Esophagus muscularis mucosa (tissue), 4 donors: ENCODE measurements around the gene LHX6. TPM values are rescaled to one million over a fixed set of nuclear protein-coding genes. Genes with fewer than 3 reads are reported as not detected.

ENCODE experiments used
- DNase-seq: peaks from one replicate; pipeline ENCODE4 v3.0.0-alpha.2; 2017; ENCODE audit errors: extremely low spot score
- H3K27ac ChIP-seq, 4 donors: fragments of 200-600 bp; sonication (generic); replicated peaks in 1 of 4; 1 replicate in 3 of 4; 2 replicates in 1 of 4; pipeline ENCODE4 v1.5.1; 2016 to 2019; ENCODE audit warnings: mild to moderate bottlenecking in 1 of 4
- H3K27me3 ChIP-seq, 4 donors: fragments of 200-600 bp; sonication (generic); one replicate each; pipeline versions ENCODE4 v1.5.1 to v1.6.0; 2016 to 2019
- H3K36me3 ChIP-seq, 4 donors: fragments of 200-600 bp; sonication (generic); one replicate each; pipeline ENCODE4 v1.5.1; 2016 to 2019
- H3K4me1 ChIP-seq, 4 donors: fragments of 200-600 bp; sonication (generic); one replicate each; pipeline ENCODE4 v1.5.1; 2016 to 2019
- H3K4me3 ChIP-seq, 4 donors: fragments of 200-600 bp; sonication (generic); 1 replicate in 2 of 4; 2 replicates in 2 of 4; pipeline ENCODE4 v1.5.1; 2016 to 2019; ENCODE audit warnings: mild to moderate bottlenecking in 4 of 4, moderate library complexity in 1 of 4
- H3K9me3 ChIP-seq, 4 donors: fragments of 200-600 bp; sonication (generic); 1 replicate in 3 of 4; 2 replicates in 1 of 4; pipeline ENCODE4 v1.5.1; 2016 to 2019
- EP300 ChIP-seq: sonication (generic); formaldehyde crosslinking; IDR thresholded peaks from one replicate; pipeline ENCODE4 v1.6.1; 2017; ENCODE audit warnings: antibody characterized with exemption
- POLR2A ChIP-seq: fragments of 450-650 bp; IDR thresholded peaks from one replicate; pipeline ENCODE4 v1.6.1; 2017; ENCODE audit warnings: antibody characterized with exemption, moderate library complexity, mild to moderate bottlenecking, low read depth
- POLR2AphosphoS5 ChIP-seq, 2 donors: sonication (generic); formaldehyde crosslinking; IDR thresholded peaks; one replicate each; pipeline ENCODE4 v1.6.1; 2017; ENCODE audit warnings: antibody characterized with exemption in 2 of 2
- WGBS: methylation state at CpG from one replicate; pipeline ENCODE4 v1.1.5; 2018; 5-methylcytosine and 5-hydroxymethylcytosine counted together
- intact Hi-C: fragments of 100-400 bp; cut with DNase I; formaldehyde crosslinking; loops from one replicate; pipeline ENCODE4 v1.15.1; 2023
- total RNA-seq, 4 donors: library from RNA; depleted of rRNA; stranded (reverse); fragments of >200 nt; gene quantifications; one replicate each; pipeline versions ENCODE4 v1.1.0 to v1.2.1, GENCODE V29; 2016
- TF ChIP-seq, protein P1 (sequence below), 3 experiments: fragments of 200-600 bp in 2 of 3; fragments of 450-650 bp in 1 of 3; sonication (generic) in 2 of 3; IDR thresholded peaks; one replicate each; pipeline ENCODE4 v1.5.1; 2017 to 2019; ENCODE audit warnings: antibody characterized with exemption in 3 of 3, mild to moderate bottlenecking in 2 of 3, moderate library complexity in 1 of 3

Gene LHX6
- total RNA-seq, 4 donors from 2014 or later = 2.1 to 16.8 (median 7.1) TPM

- TF ChIP-seq POLR2A = no peak
- TF ChIP-seq, protein P1, sequence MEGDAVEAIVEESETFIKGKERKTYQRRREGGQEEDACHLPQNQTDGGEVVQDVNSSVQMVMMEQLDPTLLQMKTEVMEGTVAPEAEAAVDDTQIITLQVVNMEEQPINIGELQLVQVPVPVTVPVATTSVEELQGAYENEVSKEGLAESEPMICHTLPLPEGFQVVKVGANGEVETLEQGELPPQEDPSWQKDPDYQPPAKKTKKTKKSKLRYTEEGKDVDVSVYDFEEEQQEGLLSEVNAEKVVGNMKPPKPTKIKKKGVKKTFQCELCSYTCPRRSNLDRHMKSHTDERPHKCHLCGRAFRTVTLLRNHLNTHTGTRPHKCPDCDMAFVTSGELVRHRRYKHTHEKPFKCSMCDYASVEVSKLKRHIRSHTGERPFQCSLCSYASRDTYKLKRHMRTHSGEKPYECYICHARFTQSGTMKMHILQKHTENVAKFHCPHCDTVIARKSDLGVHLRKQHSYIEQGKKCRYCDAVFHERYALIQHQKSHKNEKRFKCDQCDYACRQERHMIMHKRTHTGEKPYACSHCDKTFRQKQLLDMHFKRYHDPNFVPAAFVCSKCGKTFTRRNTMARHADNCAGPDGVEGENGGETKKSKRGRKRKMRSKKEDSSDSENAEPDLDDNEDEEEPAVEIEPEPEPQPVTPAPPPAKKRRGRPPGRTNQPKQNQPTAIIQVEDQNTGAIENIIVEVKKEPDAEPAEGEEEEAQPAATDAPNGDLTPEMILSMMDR (IDR thresholded peaks at IDR 0.05) = no peak
- no peak for TF ChIP-seq EP300
- TF ChIP-seq POLR2AphosphoS5 (IDR thresholded peaks at IDR 0.05) = no peak
- no peaks in the 10 kb centered on the region for H3K36me3 ChIP-seq
- no peak for DNase-seq
- no peak overlapping the region for H3K27ac ChIP-seq
- WGBS = 54% methylated on average over 11 of the region's 11 CpGs
- intact Hi-C loops = no loop called here
- peak overlapping the region; percentile 13 to 37 (median 32) for H3K4me3 ChIP-seq
- peaks cover 35 to 52% (median 46%) of the 10 kb centered on the region in 4 donors for H3K4me1 ChIP-seq
- H3K27me3 ChIP-seq = peaks cover 1 to 100% (median 82%) of the 10 kb centered on the region in 4 donors
- no peaks in the 10 kb centered on the region for H3K9me3 ChIP-seq
Measured at GRCh38 chr9:122218071-122218934, 10.5 kb downstream of the LHX6 start.

DNA sequence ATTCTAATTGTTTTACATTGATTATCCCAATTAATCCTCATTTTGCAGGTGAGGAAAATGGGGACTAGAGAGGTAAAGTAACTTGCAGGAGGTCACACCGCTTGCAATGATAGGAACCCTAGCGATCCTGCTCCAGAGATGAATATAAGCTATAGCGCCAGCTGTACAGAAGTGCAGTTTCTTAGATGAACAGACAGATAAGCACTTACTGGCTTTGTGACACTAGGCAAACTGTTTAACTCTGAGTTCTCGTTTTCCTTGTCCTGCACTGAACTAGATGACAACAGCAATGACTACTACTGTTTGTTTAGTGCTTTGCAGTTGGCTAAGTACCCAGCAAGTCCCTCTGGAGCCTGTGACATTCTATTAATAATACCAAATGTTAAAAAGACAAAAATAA lies 11.1 kb downstream of the LHX6 start:
- TF ChIP-seq POLR2AphosphoS5 (IDR thresholded peaks at IDR 0.05) (no peak), EP300 (no peak), POLR2A (no peak)
- TF ChIP-seq, protein P1 (IDR thresholded peaks at IDR 0.05) = no peak
- no peaks in the 10 kb centered on the region for H3K9me3 ChIP-seq
- no peak overlapping the region for H3K27ac ChIP-seq
- intact Hi-C loops = no loop called here
- 78% methylated on average over 4 of the region's 4 CpGs for WGBS
- no peaks in the 10 kb centered on the region for H3K36me3 ChIP-seq
- peaks cover 36 to 52% (median 48%) of the 10 kb centered on the region in 4 donors for H3K4me1 ChIP-seq
- no peak for DNase-seq
- H3K4me3 ChIP-seq = no peak overlapping the region
- H3K27me3 ChIP-seq = peaks cover 4 to 100% (median 86%) of the 10 kb centered on the region in 4 donors

- H3K4me3 ChIP-seq = no peak overlapping the region
- no peaks in the 10 kb centered on the region for H3K36me3 ChIP-seq
- no peak for TF ChIP-seq POLR2A
- TF ChIP-seq, protein P1 (IDR thresholded peaks at IDR 0.05) = no peak
- no peak for TF ChIP-seq EP300
- no peak for TF ChIP-seq POLR2AphosphoS5 (IDR thresholded peaks at IDR 0.05)
- H3K27me3 ChIP-seq = peaks cover 4 to 100% (median 83%) of the 10 kb centered on the region in 4 donors
- peaks cover 36 to 52% (median 48%) of the 10 kb centered on the region in 4 donors for H3K4me1 ChIP-seq
- no peak for DNase-seq
- 79% methylated on average over 23 of the region's 35 CpGs for WGBS
- H3K9me3 ChIP-seq = no peaks in the 10 kb centered on the region
- no peak overlapping the region for H3K27ac ChIP-seq
- intact Hi-C loops = no loop called here
Measured at GRCh38 chr9:122216798-122217418, 11.8 kb downstream of the LHX6 start.

DNA sequence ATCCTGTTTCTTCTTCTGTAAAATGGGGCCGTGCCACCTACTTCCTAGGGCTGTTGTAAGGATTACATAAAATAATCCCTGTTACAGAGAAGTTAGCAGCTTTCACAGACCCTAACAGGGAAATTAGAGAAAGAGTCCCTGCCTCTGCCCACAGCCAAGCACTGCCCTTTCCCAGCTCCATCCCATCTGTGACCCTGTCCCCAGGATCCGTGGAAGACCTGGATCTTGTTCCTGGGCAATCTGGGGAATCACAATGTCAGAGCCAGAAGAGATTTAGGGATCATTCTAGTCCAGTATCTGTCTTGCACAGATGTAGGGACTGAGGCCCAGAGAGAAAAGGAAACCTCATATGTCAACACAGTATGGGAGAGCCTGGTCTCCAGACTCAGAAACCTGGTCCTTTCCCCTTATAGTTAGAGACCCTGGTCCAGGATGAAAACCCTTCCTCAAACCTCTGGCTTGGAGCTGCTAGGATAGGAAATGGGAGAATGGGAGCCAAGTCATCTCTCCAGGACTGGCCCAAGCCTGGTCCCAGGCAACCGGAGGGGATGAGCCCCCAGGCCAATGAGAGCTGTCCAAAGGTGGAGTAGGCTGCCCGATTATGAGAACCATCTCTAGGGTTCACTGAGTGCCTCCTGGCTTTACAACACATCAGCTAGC lies 12.5 kb downstream of the LHX6 start:
- intact Hi-C loops = no loop called here
- 68% methylated on average over 4 of the region's 4 CpGs for WGBS

More for the DNA sequence above, 12.5 kb downstream of the LHX6 start:
- Histone ChIP-seq H3K9me3 (no peaks in the 10 kb centered on the region), H3K4me3 (no peak overlapping the region), H3K4me1 (peaks cover 34 to 49% (median 45%) of the 10 kb centered on the region in 4 donors), H3K36me3 (no peaks in the 10 kb centered on the region), H3K27me3 (peaks cover 4 to 100% (median 78%) of the 10 kb centered on the region in 4 donors), H3K27ac (no peak overlapping the region)
- TF ChIP-seq, protein P1 (IDR thresholded peaks at IDR 0.05) = no peak
- TF ChIP-seq POLR2A = no peak
- no peak for TF ChIP-seq POLR2AphosphoS5 (IDR thresholded peaks at IDR 0.05)
- no peak for TF ChIP-seq EP300
- DNase-seq = no peak
